ENCODE measurements around the gene EEIG1.
A peak's percentile ranks its signal among the peaks of the same experiment; 100 is the strongest.

The EEIG1 gene

DNA sequence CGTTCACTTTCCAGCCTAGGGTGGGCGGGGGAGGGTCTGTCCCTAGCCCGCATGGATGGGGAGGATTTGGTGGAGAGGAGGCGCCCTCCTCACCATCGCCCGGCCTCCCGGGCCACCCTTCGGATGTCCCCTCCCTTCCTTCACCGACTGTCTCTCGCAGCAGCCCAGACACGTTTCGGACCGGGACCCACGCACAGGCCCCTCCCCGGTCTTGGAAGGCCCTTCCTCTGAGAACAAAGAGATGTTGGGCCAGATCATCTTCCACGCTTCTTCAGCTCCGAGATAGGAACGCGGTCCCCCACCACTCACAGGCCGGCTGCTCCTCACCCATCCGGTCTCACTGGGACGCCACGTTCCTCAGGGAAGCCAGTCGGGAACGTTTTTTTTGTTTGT is 42.5 kb downstream of the EEIG1 start:
- no peaks in the 10 kb centered on the region for H3K27me3 ChIP-seq (ENCODE audit: insufficient read depth, poor library complexity, severe bottlenecking)
- H3K27ac ChIP-seq (replicated peaks), result no peak overlapping the region
- DNase-seq (ENCODE audit: low read depth in 1 of 2, low spot score in 1 of 2), result no peak
- H3K4me3 ChIP-seq (replicated peaks; ENCODE audit: insufficient read depth, low read length), result no peak overlapping the region
- TF ChIP-seq, protein P1, sequence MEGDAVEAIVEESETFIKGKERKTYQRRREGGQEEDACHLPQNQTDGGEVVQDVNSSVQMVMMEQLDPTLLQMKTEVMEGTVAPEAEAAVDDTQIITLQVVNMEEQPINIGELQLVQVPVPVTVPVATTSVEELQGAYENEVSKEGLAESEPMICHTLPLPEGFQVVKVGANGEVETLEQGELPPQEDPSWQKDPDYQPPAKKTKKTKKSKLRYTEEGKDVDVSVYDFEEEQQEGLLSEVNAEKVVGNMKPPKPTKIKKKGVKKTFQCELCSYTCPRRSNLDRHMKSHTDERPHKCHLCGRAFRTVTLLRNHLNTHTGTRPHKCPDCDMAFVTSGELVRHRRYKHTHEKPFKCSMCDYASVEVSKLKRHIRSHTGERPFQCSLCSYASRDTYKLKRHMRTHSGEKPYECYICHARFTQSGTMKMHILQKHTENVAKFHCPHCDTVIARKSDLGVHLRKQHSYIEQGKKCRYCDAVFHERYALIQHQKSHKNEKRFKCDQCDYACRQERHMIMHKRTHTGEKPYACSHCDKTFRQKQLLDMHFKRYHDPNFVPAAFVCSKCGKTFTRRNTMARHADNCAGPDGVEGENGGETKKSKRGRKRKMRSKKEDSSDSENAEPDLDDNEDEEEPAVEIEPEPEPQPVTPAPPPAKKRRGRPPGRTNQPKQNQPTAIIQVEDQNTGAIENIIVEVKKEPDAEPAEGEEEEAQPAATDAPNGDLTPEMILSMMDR (IDR thresholded peaks at IDR 0.05; ENCODE audit: insufficient read depth, low read length), result no peak
- TF ChIP-seq GABPA (IDR thresholded peaks at IDR 0.05; ENCODE audit: low read depth), result no peak
- no peak for TF ChIP-seq POLR2AphosphoS5 (IDR thresholded peaks at IDR 0.05; ENCODE audit: low read depth)

DNA sequence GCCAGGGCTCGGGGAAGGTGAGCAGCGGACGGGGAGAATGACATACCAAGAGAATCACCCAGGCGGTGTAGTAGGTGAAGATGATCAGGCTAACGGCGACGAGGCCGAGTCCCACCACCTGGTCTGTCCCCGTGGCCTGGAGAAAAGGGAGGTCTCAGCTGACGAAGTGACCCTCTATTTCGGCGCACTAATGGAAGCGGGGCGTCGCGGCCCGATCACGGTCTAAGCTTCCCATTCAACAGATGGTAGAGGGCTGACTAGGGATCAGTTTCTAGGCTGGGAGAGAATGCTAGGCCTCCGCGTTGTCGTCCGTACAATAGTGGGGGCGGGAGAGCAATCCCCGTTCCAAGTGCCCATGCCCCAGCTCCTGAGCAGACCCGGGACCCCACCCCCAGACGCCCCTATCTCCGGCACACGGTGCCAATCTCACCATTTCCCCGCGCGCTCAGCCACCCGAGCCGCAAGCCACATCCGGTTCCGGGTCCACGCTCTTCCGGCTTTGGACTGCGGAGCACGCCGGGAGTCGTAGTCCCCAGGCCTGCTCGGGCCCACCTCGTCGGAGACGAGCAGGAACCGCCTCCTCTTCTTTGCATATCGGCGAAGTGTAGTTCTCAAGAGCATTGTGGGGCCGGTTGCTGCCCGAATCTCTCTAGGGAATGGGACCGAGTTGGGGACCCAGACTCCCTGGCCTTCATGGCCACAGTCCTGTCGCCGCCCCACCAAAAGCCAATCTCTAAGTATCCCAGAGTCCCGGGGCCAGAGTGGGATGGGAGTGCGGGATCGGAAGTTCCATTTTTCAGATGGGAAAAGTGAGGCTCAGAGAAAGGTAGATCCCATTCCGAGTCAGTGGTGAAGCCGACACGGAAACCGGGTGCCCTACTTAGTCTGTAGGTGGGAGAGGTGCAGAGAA is 43.1 kb downstream of the EEIG1 start, which contains the start of gene DPM2:
Gene DPM2, minus strand, starts transcription at position 467 of the 910 bp plus-strand sequence. Its CDS starts 34 bp downstream, at position 433.
- Histone ChIP-seq H3K27ac (replicated peaks) (peak within 1 kb of the TSS; percentile 57), H3K4me3 (replicated peaks; ENCODE audit: insufficient read depth, low read length) (peak within 1 kb of the TSS; percentile 91), H3K27me3 (ENCODE audit: insufficient read depth, poor library complexity, severe bottlenecking) (no peaks in the 10 kb centered on the region)
- TF ChIP-seq, protein P2, sequence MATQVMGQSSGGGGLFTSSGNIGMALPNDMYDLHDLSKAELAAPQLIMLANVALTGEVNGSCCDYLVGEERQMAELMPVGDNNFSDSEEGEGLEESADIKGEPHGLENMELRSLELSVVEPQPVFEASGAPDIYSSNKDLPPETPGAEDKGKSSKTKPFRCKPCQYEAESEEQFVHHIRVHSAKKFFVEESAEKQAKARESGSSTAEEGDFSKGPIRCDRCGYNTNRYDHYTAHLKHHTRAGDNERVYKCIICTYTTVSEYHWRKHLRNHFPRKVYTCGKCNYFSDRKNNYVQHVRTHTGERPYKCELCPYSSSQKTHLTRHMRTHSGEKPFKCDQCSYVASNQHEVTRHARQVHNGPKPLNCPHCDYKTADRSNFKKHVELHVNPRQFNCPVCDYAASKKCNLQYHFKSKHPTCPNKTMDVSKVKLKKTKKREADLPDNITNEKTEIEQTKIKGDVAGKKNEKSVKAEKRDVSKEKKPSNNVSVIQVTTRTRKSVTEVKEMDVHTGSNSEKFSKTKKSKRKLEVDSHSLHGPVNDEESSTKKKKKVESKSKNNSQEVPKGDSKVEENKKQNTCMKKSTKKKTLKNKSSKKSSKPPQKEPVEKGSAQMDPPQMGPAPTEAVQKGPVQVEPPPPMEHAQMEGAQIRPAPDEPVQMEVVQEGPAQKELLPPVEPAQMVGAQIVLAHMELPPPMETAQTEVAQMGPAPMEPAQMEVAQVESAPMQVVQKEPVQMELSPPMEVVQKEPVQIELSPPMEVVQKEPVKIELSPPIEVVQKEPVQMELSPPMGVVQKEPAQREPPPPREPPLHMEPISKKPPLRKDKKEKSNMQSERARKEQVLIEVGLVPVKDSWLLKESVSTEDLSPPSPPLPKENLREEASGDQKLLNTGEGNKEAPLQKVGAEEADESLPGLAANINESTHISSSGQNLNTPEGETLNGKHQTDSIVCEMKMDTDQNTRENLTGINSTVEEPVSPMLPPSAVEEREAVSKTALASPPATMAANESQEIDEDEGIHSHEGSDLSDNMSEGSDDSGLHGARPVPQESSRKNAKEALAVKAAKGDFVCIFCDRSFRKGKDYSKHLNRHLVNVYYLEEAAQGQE (IDR thresholded peaks at IDR 0.05; ENCODE audit: insufficient replicate concordance, low read depth), result no peak
- TF ChIP-seq, protein P1 (IDR thresholded peaks at IDR 0.05; ENCODE audit: insufficient read depth, low read length), result no peak
- TF ChIP-seq SPI1 (IDR thresholded peaks at IDR 0.05; ENCODE audit: borderline replicate concordance, low read depth), result no peak; the same call in 1 of the 2 replicates
- TF ChIP-seq GABPA (IDR thresholded peaks at IDR 0.05; ENCODE audit: low read depth), result peak; percentile 97
- TF ChIP-seq POLR2AphosphoS5 (IDR thresholded peaks at IDR 0.05; ENCODE audit: low read depth), result peak; percentile 76; the same call in 1 of the 2 replicates
- peak; percentile 77 to 87 for DNase-seq (ENCODE audit: low read depth in 1 of 2, low spot score in 1 of 2)

DNA sequence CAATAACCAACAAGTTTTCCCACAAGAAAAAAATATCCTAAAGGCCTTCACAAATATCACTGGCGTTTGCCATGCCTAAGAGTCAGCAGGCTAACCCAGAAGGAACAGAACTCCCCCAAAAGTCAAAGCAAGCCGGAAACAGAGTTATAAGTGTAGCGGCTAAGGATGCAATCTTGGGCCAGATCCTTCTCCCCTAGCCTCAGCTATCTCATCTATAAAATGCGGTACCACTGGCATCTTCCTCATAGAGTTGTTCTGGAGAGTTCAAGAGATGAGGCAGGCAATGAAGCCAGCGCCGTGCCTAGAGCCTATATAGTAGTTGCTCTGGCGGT is 43.8 kb downstream of the EEIG1 start:
- DNase-seq (ENCODE audit: low read depth in 1 of 2, low spot score in 1 of 2), result no peak
- peak overlapping the region; percentile 57; the same call in 1 of the 2 replicates for H3K27ac ChIP-seq (replicated peaks)
- TF ChIP-seq GABPA (IDR thresholded peaks at IDR 0.05; ENCODE audit: low read depth) (no peak), POLR2AphosphoS5 (IDR thresholded peaks at IDR 0.05; ENCODE audit: low read depth) (no peak), SPI1 (IDR thresholded peaks at IDR 0.05; ENCODE audit: borderline replicate concordance, low read depth) (no peak)
- TF ChIP-seq, protein P1 (IDR thresholded peaks at IDR 0.05; ENCODE audit: insufficient read depth, low read length), result no peak
- TF ChIP-seq, protein P2 (IDR thresholded peaks at IDR 0.05; ENCODE audit: insufficient replicate concordance, low read depth), result no peak
- H3K27me3 ChIP-seq (ENCODE audit: insufficient read depth, poor library complexity, severe bottlenecking), result no peaks in the 10 kb centered on the region
- peak overlapping the region; percentile 91 for H3K4me3 ChIP-seq (replicated peaks; ENCODE audit: insufficient read depth, low read length)

Data from HL-60 (cell line).